HG03575 (cell line): ENCODE data around the gene CDH13.

Source experiments
- ATAC-seq: cut with Tn5 transposase; IDR thresholded peaks from one replicate; pipeline ENCODE4 v1.9.1; 2021; ENCODE audit not compliant: unreplicated experiment, insufficient number of reproducible peaks, low FRiP score; ENCODE audit errors: extremely low read depth

The CDH13 gene

GRCh38 chr16:83312015-83312717 is 685.4 kb downstream of the CDH13 start:
- ATAC-seq: no peak

DNA sequence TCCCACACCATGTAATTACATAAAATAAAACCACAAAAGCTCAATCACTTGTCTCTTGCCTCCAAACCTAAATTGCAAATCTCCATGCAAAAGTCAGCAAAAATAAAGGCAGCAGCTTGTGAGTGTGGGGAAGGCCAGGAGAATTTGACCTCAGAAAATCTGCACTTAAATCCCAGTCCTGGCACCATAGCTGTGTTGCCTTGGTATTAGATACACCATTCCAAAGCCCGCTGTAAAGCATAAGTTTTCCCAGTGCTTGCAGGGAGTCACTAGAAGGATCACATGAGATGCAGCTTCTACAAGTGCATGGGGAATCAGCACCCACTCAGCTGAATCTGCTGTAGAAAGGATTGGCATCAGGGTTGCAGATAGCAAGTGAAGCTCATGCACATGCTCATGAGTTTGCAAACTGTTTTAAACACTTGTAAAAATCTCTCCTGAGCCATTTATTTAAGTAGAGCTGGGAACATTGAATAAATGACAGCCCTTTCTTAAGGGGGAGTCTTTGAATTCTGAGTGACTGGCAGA is 686.0 kb downstream of the CDH13 start:
- ATAC-seq: no peak

GRCh38 chr16:83315271-83315670 is 688.5 kb downstream of the CDH13 start:
- ATAC-seq: no peak

DNA sequence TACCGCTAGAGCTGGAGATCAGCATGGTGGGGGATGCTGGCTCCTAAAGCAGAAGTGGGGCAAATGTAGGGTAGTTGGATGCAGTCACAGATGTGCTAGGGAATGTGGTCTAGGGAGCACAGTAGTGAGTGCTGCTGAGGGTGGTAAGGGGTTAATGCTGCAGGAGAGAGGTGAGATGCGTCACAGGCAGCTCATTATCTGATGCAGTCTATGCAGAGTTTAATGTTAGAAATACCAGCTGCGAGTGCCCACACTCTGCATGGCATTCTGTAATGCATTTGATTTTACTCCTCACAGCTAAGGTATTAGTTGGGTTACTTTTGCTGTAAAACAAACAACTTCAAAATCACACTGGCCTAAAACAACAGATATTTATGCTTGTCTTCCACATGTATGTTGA is 689.7 kb downstream of the CDH13 start:
- no peak for ATAC-seq

- no peak for ATAC-seq
These were observed 691.6 kb downstream of the CDH13 start for GRCh38 chr16:83318390-83318789.

DNA sequence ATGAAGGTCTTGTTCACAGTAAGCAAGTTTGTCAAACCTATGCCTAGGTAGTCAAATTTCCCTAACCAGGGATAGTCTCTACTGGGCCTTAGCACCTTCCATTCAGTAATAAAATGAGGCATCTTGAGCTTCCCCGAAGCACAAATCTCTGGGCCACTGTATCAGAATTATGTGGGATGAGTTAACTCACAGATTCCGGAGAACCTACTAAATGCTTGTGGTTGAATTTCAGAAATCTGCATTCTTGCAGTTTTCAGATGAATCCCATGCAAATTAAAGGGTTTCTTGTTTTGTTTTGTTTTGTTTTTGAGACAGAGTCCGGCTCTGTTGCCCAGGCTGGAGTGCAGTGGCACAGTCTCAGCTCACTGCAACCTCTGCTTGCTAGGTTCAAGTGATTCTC is 702.2 kb downstream of the CDH13 start:
- no peak for ATAC-seq

GRCh38 chr16:83329441-83329840 is 702.7 kb downstream of the CDH13 start:
- no peak for ATAC-seq

DNA sequence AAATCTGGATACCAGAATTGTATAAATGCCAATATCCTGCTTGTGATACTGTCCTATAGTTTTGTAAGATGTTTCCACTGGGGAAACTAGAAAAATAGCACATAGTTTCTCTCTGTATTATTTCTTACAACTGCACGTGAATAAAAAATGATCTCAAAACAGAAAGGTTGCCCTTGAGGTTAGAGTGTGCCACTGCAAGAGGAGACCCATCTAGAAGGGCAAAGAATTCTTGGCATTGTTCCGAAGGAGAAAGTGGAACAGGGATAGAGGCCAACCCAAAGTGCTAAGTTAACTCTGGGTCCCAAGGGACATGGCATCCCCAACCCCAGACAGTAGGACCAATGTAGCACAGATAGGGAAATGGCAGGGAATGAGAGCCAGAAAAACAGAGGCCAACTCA is 703.5 kb downstream of the CDH13 start:
- ATAC-seq: no peak

DNA sequence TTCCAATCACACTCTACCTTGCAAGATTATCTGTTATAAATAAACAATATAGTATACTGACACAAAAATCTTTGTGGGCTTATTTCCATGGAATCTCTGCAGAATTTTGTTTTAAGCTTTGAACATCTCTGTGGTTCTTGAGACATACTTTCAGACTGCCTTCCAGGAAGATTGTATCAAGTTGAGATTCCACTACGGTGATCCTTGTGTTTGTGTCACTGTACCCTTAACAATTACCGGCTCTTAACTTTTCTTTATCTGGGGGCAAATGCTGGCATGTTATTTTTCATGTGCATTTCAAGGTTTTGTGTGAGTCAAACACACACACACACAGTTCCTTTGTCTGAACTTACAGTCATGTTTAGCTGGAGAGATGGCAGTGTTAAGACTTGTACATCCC is 708.3 kb downstream of the CDH13 start:
- ATAC-seq: no peak

DNA sequence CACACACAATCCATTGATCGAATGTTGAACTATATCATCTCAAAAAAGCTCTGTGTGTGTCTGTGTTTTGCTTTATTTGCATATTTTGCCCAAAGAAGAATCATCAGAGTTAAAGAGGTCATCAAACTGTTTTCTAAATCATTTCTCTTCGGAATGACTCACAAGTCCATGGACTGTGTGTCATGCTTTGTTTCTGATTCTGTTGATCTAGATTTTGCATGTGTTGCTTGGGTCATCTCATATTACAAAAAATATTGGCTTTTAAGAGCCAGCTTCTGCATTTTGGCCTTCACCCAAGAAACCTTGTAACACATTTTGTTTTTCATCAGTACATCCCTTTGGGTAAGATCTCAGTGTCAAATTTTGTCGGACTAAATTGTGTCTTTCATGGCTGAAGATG is 709.8 kb downstream of the CDH13 start:
- ATAC-seq: no peak

DNA sequence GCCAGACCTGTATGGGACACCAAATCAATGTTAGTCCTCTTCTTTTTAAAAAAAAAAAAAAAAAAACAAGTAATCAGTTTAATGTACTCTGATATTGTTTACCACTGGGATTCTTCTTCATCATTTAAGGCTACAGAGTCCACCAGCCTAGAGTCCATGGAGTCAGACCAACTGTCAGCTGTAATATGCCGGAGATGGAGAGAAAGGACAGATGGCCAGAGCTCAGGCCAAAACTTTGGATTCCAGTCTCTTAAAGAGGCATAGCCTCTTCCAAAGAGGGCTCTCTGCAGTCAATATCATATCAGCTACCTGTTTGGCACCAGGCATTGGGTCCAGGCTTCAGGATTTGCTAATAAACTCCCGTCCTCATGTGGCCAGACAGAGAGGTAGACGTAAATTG is 711.4 kb downstream of the CDH13 start:
- ATAC-seq: no peak

DNA sequence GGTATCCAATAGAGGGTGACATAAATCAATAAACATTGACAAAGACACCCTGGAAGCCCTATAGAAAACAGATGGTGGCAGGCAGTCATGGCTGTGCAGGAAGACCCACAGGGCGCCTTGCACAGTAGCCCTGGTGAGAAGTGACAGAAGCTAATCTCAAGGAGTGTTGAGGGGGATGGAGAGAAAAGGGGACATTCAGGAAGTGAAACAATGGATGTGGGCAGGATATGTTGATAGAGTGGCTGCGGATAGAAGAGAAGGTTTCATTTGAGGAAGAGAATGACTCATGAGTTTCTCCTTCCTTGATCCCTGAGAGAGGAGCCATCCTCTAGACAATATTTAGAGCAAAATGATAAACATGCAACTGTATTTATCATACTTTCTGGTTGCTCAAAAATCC is 712.2 kb downstream of the CDH13 start:
- no peak for ATAC-seq

- no peak for ATAC-seq
These were observed 717.2 kb downstream of the CDH13 start for GRCh38 chr16:83343935-83344366.

GRCh38 chr16:83345846-83346640 is 719.3 kb downstream of the CDH13 start:
- ATAC-seq: no peak

GRCh38 chr16:83348991-83349390 is 722.2 kb downstream of the CDH13 start:
- no peak for ATAC-seq

DNA sequence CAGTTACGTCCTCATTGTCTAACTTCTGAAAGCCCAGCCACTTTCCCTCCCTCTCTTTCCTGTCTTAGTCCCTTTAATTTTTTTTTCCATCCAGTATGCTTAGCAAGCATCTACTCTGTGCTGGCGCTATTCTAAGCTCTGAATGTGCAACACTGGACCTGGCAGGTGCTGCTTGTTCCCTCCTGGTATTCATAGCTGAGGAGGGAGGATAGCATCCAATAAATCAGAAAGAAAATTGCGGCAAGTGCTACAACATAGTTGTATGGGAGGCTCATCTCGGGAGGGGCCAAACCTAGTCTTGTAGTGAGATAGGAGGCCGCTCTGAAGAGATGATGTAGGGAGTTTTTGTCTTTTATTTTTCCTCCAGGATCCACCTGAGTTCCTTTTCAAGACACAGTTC is 723.7 kb downstream of the CDH13 start:
- no peak for ATAC-seq

GRCh38 chr16:83351846-83352245 is 725.1 kb downstream of the CDH13 start:
- no peak for ATAC-seq

- no peak for ATAC-seq
These were observed 726.5 kb downstream of the CDH13 start for GRCh38 chr16:83353241-83353640.

- ATAC-seq: no peak
These were observed 727.2 kb downstream of the CDH13 start for GRCh38 chr16:83354015-83354414.

DNA sequence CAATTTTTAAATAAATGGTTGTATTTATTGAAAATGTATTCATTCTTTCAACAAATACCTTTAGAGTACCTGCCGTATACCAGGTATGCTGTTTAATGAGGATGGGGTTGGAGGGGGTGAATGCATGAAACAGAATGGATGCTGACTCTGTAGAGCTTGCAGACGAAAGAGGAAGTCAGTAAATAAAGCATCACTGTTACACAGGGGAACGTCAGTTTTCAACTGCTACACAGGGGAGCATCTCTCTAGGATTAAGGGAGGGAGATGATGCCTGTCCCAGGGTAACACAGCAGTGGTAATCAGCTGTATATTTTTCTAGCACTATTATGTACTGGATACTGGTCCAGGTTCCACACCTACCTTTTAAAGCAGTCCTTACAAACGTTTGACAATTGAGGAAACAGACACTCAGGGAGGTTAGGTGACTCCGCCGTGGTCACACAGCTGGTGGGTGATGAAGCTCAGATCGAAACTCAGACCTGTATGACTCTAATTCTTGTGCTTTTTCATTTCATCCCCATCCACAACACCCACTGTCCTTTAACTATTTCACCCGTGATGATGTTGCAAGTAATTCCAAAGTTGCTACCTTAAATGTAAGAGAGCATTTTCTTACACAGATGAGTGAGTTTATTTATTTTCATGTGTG is 728.9 kb downstream of the CDH13 start:
- no peak for ATAC-seq
